NCI-H748 (cell line): Measurements from ENCODE around the gene SLC6A18.
"Not testable (repeated sequence)": the region's sequence is repeated elsewhere in the genome, so short reads cannot be mapped to it uniquely, and the experiment has no call there.

Experiments
- DNase-seq: peaks from one replicate; lab custom pipeline; 2025; ENCODE audit not compliant: unreplicated experiment; lab: John Stamatoyannopoulos, UW

The SLC6A18 gene

GRCh38 chr5:1228120-1228519, 2.9 kb downstream of the SLC6A18 start:
- peak; percentile 56 for DNase-seq

DNA sequence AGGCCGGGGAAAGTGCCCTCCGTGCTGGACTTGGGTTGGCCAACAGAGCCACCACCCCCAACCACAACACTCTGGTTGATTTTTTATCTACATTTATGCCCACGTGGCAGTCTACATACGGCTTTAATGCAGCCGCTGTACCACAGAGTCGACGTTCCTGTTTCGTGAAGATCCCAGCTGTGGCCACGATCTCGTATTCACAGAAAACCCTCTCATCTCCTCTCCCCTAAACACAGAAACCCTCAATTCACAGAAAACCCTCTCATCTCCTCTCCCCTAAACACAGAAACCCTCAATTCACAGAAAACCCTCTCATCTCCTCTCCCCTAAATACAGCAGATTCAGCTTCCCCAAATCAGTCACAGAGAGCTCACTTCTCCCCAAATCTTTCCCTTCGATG, 3.8 kb downstream of the SLC6A18 start:
- not testable (repeated sequence) for DNase-seq

- no peak for DNase-seq
These were observed 4.6 kb downstream of the SLC6A18 start for GRCh38 chr5:1229822-1230221.

DNA sequence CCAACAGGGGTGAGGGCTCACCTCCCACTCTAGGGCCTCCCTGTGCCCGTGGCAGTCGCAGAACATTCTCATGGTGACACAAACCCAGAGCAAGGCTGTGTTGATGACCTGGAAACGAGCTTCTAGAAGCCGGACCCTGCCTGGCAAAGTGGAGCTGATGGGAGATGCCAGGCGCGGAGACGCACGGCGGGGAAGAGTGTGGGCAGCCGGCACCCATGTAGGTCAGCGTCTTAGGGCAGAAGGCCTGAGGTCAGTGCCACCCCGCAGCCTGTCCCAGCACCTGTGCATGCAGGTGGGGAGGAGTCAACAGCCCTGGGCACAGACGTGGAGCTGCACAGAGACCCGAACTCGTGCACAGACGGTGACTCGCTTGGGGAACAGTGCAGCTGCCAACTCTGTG, 5.4 kb downstream of the SLC6A18 start:
- DNase-seq = no peak

GRCh38 chr5:1231354-1231905, 6.2 kb downstream of the SLC6A18 start:
- no peak for DNase-seq

DNA sequence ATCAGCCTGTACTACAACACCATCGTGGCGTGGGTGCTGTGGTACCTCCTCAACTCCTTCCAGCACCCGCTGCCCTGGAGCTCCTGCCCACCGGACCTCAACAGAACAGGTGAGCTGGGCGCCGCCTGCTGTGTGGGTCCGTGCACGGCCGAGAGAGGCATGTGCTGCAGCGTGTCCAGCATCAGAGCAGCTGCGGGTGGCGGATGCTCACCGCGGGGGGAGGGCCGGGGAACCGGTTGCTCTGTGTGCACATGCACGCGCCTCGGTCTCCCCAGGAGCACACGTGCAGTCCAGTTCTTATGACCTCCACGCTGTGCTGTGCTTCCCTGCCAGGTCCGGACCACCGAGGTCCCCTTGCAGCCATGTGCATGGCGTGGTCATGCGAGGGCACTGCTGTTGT, 7.6 kb downstream of the SLC6A18 start:
- DNase-seq = no peak

GRCh38 chr5:1235379-1235778, 10.2 kb downstream of the SLC6A18 start:
- DNase-seq = peak; percentile 31

- DNase-seq = no peak
These were observed 10.7 kb downstream of the SLC6A18 start for GRCh38 chr5:1235838-1236237.

DNA sequence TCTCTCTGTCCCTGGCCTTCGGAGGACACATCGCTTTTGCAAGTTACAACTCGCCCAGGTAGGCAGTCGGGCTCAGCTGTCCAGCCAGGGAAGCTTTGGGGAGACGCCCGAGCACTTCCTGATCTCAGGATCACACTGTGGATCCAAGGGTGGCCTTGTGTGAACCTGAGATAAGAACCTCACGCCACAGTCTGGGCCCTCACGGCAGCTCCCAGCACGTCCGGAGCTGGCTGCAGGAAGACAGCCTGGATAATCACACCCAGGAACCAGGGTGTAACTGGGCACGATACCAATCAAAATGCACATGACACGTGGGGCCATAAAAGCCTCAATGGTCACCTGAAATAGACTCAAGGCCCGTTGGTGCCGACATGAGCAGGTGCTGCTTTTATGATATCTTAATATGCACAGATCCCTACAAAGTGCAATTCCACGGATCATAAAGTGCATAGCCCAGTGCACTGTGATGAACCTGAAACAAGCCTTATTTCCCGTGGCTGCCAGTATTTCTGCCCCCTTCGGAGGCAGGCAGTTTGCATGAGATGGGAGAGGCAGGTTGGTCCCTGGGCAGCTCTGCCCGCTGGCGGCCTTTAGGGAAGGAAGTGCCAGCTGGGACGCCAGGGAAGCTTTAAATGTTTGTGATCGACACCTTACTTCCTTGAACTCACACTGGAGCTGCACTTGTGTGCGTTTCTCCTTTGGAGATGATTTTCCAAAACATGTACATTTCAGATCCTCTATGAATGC, 14.5 kb downstream of the SLC6A18 start:
- DNase-seq = no peak

GRCh38 chr5:1240496-1241260, 15.5 kb downstream of the SLC6A18 start:
- DNase-seq = no peak

GRCh38 chr5:1241509-1242080, 16.4 kb downstream of the SLC6A18 start:
- DNase-seq = no peak

GRCh38 chr5:1242733-1243486, 17.7 kb downstream of the SLC6A18 start:
- no peak for DNase-seq

GRCh38 chr5:1243487-1244130, 18.4 kb downstream of the SLC6A18 start:
- no peak for DNase-seq

DNA sequence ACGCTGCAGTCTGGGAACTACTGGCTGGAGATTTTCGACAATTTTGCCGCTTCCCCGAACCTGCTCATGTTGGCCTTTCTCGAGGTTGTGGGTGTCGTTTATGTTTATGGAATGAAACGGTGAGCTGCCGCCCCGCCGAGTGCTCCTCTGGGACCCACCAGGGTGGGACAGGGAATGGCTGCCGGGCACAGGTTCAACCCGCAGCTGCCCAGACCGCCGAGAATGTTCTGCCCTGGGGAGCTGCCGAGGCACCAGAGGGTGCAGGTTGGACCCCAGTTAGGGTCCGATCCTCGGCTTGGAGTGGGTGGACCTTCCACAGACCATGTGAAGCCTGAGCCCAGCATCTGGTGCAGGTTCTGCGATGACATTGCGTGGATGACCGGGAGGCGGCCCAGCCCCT, 19.1 kb downstream of the SLC6A18 start:
- no peak for DNase-seq

- DNase-seq = no peak
These were observed 19.8 kb downstream of the SLC6A18 start for GRCh38 chr5:1244976-1245375.

GRCh38 chr5:1245905-1246576, 20.9 kb downstream of the SLC6A18 start:
- no peak for DNase-seq

GRCh38 chr5:1246711-1247431, 21.7 kb downstream of the SLC6A18 start:
- DNase-seq = peak; percentile 85

- DNase-seq = no peak
These were observed 22.6 kb downstream of the SLC6A18 start for GRCh38 chr5:1247811-1248210.
